H9 (cell line): ENCODE results near the gene CAMTA1. TPM values are rescaled to one million over a fixed set of nuclear protein-coding genes. Genes with fewer than 3 reads are reported as not detected.

Experiments used
- DNase-seq: peaks from one replicate; pipeline ENCODE4 v3.0.0-alpha.2; 2017
- H2AFZ ChIP-seq: one replicate; pipeline ENCODE4 v1.6.1; 2013; ENCODE audit warnings: mild to moderate bottlenecking, low read length, control low read depth, moderate library complexity
- H2AK5ac ChIP-seq: 2 replicates; pipeline ENCODE4 v1.6.1; 2013; ENCODE audit warnings: low read length, control low read depth, mixed read lengths; ENCODE audit not compliant: insufficient read length
- H2BK120ac ChIP-seq: one replicate; pipeline ENCODE4 v1.6.1; 2013; ENCODE audit warnings: low read depth, mild to moderate bottlenecking, low read length, control low read depth, inconsistent platforms; ENCODE audit not compliant: poor library complexity, severe bottlenecking
- H2BK12ac ChIP-seq: 2 replicates; pipeline ENCODE4 v1.6.1; 2013; ENCODE audit warnings: low read length, control low read depth, mixed read lengths, low read depth; ENCODE audit not compliant: insufficient read length
- H2BK15ac ChIP-seq: 2 replicates; pipeline ENCODE4 v1.6.1; 2013; ENCODE audit warnings: low read depth, low read length, control low read depth
- H2BK20ac ChIP-seq: one replicate; pipeline ENCODE4 v1.6.1; 2013; ENCODE audit warnings: low read depth, mild to moderate bottlenecking, low read length, control low read depth, inconsistent platforms; ENCODE audit not compliant: poor library complexity, severe bottlenecking
- H2BK5ac ChIP-seq: 2 replicates; pipeline ENCODE4 v1.6.1; 2013; ENCODE audit warnings: low read length, control low read depth, mixed read lengths; ENCODE audit not compliant: insufficient read length
- H3K14ac ChIP-seq: 2 replicates; pipeline ENCODE4 v1.6.1; 2013; ENCODE audit warnings: low read length, control low read depth; ENCODE audit not compliant: insufficient read depth
- H3K18ac ChIP-seq: 2 replicates; pipeline ENCODE4 v1.6.1; 2013; ENCODE audit warnings: low read depth, mild to moderate bottlenecking, mixed read lengths, low read length, control low read depth; ENCODE audit not compliant: insufficient read length
- H3K23ac ChIP-seq: 2 replicates; pipeline ENCODE4 v1.6.1; 2013; ENCODE audit warnings: low read length, control low read depth, mixed read lengths, low read depth; ENCODE audit not compliant: insufficient read length
- H3K23me2 ChIP-seq: 2 replicates; pipeline ENCODE4 v1.6.1; 2013; ENCODE audit warnings: low read depth, mild to moderate bottlenecking, mixed read lengths, low read length, control low read depth; ENCODE audit not compliant: insufficient read length, poor library complexity, severe bottlenecking
- H3K27ac ChIP-seq: 2 replicates; pipeline ENCODE4 v1.5.1; 2013; ENCODE audit warnings: low read length, control low read depth, mixed read lengths, low read depth; ENCODE audit not compliant: insufficient read length
- H3K27me3 ChIP-seq: 2 replicates; pipeline ENCODE4 v1.6.1; 2013; ENCODE audit warnings: low read length, control low read depth, inconsistent platforms; ENCODE audit not compliant: insufficient read depth
- H3K4ac ChIP-seq: 2 replicates; pipeline ENCODE4 v1.6.1; 2013; ENCODE audit warnings: low read depth, mild to moderate bottlenecking, control low read depth, inconsistent platforms, low read length, moderate library complexity
- H3K4me1 ChIP-seq: 2 replicates; pipeline ENCODE4 v1.6.1; 2013; ENCODE audit warnings: low read length, control low read depth, inconsistent platforms; ENCODE audit not compliant: insufficient read depth
- H3K4me2 ChIP-seq: 2 replicates; pipeline ENCODE4 v1.6.1; 2013; ENCODE audit warnings: low read length, control low read depth, mixed read lengths; ENCODE audit not compliant: insufficient read length, insufficient read depth
- H3K56ac ChIP-seq: 2 replicates; pipeline ENCODE4 v1.6.1; 2013; ENCODE audit warnings: low read depth, mild to moderate bottlenecking, mixed read lengths, low read length, control low read depth; ENCODE audit not compliant: insufficient read length
- H3K79me1 ChIP-seq: 2 replicates; pipeline ENCODE4 v1.6.1; 2013; ENCODE audit warnings: low read depth, mild to moderate bottlenecking, moderate library complexity, low read length, control low read depth, inconsistent platforms; ENCODE audit not compliant: insufficient read depth, poor library complexity, severe bottlenecking
- H3K79me2 ChIP-seq: 2 replicates; pipeline ENCODE4 v1.6.1; 2013; ENCODE audit warnings: low read length, control low read depth, inconsistent platforms; ENCODE audit not compliant: insufficient read depth
- H3K9ac ChIP-seq: 2 replicates; pipeline ENCODE4 v1.6.1; 2013; ENCODE audit warnings: low read length, control low read depth, mixed read lengths; ENCODE audit not compliant: insufficient read length; ENCODE audit errors: extremely low read depth
- H3K9me3 ChIP-seq: one replicate; pipeline ENCODE4 v1.6.1; 2013; ENCODE audit warnings: low read depth, low read length, inconsistent platforms; ENCODE audit not compliant: control insufficient read depth
- H3T11ph ChIP-seq: one replicate; pipeline ENCODE4 v1.6.1; 2013; ENCODE audit warnings: mild to moderate bottlenecking, low read length, control low read depth, inconsistent platforms
- H4K20me1 ChIP-seq: one replicate; pipeline ENCODE4 v1.6.1; 2013; ENCODE audit not compliant: control insufficient read depth, insufficient read length, insufficient read depth
- H4K5ac ChIP-seq: 2 replicates; pipeline ENCODE4 v1.6.1; 2013; ENCODE audit warnings: low read depth, mild to moderate bottlenecking, mixed read lengths, low read length, control low read depth; ENCODE audit not compliant: insufficient read length
- H4K8ac ChIP-seq: replicated peaks from 2 replicates; pipeline ENCODE4 v1.6.1; 2013; ENCODE audit warnings: low read length, control low read depth, mixed read lengths, low read depth; ENCODE audit not compliant: insufficient read length
- H4K91ac ChIP-seq: 2 replicates; pipeline ENCODE4 v1.6.1; 2013; ENCODE audit warnings: low read depth, mild to moderate bottlenecking, moderate library complexity, mixed read lengths, low read length, control low read depth; ENCODE audit not compliant: insufficient read length
- H3K27ac Mint-ChIP-seq, 3 experiments: 2 replicates in 2 of 3; 3 replicates in 1 of 3; pipeline ENCODE4 v1.8.0; 2020 to 2021; ENCODE audit warnings: mixed read lengths in 3 of 3, mild to moderate bottlenecking in 1 of 3, moderate library complexity in 1 of 3
- H3K27me3 Mint-ChIP-seq: 2 replicates; pipeline ENCODE4 v1.8.0; 2021; ENCODE audit warnings: low read depth, mild to moderate bottlenecking, moderate library complexity, mixed read lengths
- H3K36me3 Mint-ChIP-seq, 3 experiments: 2 replicates in 2 of 3; 3 replicates in 1 of 3; pipeline ENCODE4 v1.8.0; 2020 to 2021; ENCODE audit warnings: low read depth in 3 of 3, mixed read lengths in 3 of 3; ENCODE audit not compliant: insufficient read depth in 1 of 3
- H3K4me1 Mint-ChIP-seq, 2 experiments: 2 replicates each; pipeline ENCODE4 v1.8.0; 2020; ENCODE audit warnings: mixed read lengths in 2 of 2
- H3K4me3 Mint-ChIP-seq, 2 experiments: 2 replicates in 1 of 2; 3 replicates in 1 of 2; pipeline ENCODE4 v1.8.0; 2020 to 2021; ENCODE audit warnings: mild to moderate bottlenecking in 2 of 2, mixed read lengths in 2 of 2, moderate library complexity in 1 of 2
- H3K9me3 Mint-ChIP-seq, 2 experiments: 2 replicates in 1 of 2; 3 replicates in 1 of 2; pipeline ENCODE4 v1.8.0; 2020; ENCODE audit warnings: mild to moderate bottlenecking in 2 of 2, mixed read lengths in 2 of 2, moderate library complexity in 1 of 2
- CTCF ChIP-seq: fragments of 200-600 bp; sonication (generic); conservative IDR thresholded peaks from 3 replicates; pipeline ENCODE4 v1.8.0; 2021; ENCODE audit warnings: antibody characterized with exemption, mild to moderate bottlenecking
- WGBS: extraction: QIAGEN DNeasy Blood & Tissue Kit; methylation state at CpG from one replicate; pipeline ENCODE4 v1.1.7; 2013; ENCODE audit warnings: missing lambda C conversion rate, low lambda C conversion rate, mixed read lengths; ENCODE audit not compliant: insufficient read length; ENCODE audit errors: extremely low coverage; 5-methylcytosine and 5-hydroxymethylcytosine counted together
- total RNA-seq: library from RNA; stranded (reverse); gene quantifications from 2 replicates; pipeline ENCODE4 v1.2.1, GENCODE V29; 2021

CAMTA1 gene
- total RNA-seq, 1 experiment from 2014 or later: 115 TPM

DNA sequence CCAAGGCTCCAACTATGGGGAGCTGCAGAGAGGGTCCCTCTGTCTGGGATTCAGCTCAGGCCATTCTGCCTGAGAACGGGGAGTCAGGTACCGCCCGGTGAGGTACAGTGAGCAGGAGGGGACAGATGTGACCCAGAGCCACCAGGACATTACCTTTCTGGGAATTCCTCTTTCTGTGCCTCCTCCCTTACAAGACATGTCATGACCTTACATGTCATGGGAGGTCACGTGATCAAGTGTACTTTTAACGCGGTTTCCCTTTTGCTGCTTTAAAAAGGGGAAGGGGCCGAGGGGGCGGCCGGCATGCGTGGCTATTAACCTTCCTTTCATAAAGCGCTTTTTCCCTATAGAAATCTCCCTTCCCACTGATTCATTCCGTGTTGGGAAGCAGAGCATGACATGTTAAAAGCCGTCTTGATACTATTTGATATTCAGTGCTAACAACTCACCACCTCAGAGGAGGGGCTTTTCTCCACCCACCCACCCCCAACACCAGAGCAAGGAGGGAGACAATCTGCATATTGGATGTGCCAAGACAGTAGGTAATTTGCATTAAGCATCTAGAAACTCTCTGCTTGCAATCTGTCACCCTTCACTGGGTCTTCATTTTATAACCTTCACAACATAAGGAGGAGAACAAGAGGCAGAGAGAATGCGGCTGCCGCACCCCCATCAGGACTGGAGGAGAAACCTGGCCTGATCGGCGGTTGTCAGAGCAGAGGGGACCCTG lies 872.2 kb downstream of the CAMTA1 start:
- no peak overlapping the region for H4K8ac ChIP-seq
- no peak overlapping the region for H2BK15ac ChIP-seq
- no peak overlapping the region for H3K18ac ChIP-seq
- no peak overlapping the region for H3K27ac ChIP-seq
- no peaks in the 10 kb centered on the region for H3K23me2 ChIP-seq
- no peaks in the 10 kb centered on the region for H4K20me1 ChIP-seq
- H3K14ac ChIP-seq: no peak overlapping the region
- H2BK120ac ChIP-seq: no peak overlapping the region
- no peaks in the 10 kb centered on the region for H3K27me3 ChIP-seq
- no peak overlapping the region for H3K4me2 ChIP-seq
- DNase-seq: no peak
- no peak overlapping the region for H4K5ac ChIP-seq
- no peak overlapping the region for H4K91ac ChIP-seq
- H3K9me3 Mint-ChIP-seq: no peaks in the 10 kb centered on the region; a peak in 2 of 5 replicates
- no peak overlapping the region for H3K4ac ChIP-seq
- no peaks in the 10 kb centered on the region for H3K9me3 ChIP-seq
- no CpG with 5 or more reads among the region's 17 CpGs for WGBS
- no peak overlapping the region for H2BK20ac ChIP-seq
- no peak overlapping the region for H3K4me3 Mint-ChIP-seq
- no peaks in the 10 kb centered on the region for H3K79me1 ChIP-seq
- TF ChIP-seq CTCF: no peak
- H3K79me2 ChIP-seq: no peaks in the 10 kb centered on the region
- no peak overlapping the region for H2AK5ac ChIP-seq
- peaks cover 0 to 4% (median 0%) of the 10 kb centered on the region in 3 experiments; a peak in 2 of 7 replicates for H3K36me3 Mint-ChIP-seq
- no peaks in the 10 kb centered on the region for H3K27me3 Mint-ChIP-seq
- no peak overlapping the region for H3K56ac ChIP-seq
- H2BK5ac ChIP-seq: no peak overlapping the region
- peak overlapping the region in 1 of 3 experiments; percentile 87; a peak in 2 of 7 replicates for H3K27ac Mint-ChIP-seq
- H3K23ac ChIP-seq: no peak overlapping the region
- H3K9ac ChIP-seq: no peak overlapping the region
- H3T11ph ChIP-seq: no peak overlapping the region
- no peak overlapping the region for H2AFZ ChIP-seq
- H2BK12ac ChIP-seq: no peak overlapping the region
- H3K4me1 ChIP-seq: no peaks in the 10 kb centered on the region
- peaks cover 0 to 8% of the 10 kb centered on the region in 2 experiments; a peak in 2 of 4 replicates for H3K4me1 Mint-ChIP-seq
